ENCODE results near the gene OR10G2. TPM values are rescaled to one million over a fixed set of nuclear protein-coding genes. Genes with fewer than 3 reads are reported as not detected.

The OR10G2 gene, protein sequence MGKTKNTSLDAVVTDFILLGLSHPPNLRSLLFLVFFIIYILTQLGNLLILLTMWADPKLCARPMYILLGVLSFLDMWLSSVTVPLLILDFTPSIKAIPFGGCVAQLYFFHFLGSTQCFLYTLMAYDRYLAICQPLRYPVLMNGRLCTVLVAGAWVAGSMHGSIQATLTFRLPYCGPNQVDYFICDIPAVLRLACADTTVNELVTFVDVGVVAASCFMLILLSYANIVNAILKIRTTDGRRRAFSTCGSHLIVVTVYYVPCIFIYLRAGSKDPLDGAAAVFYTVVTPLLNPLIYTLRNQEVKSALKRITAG
- total RNA-seq = not detected in 2 replicates

DNA sequence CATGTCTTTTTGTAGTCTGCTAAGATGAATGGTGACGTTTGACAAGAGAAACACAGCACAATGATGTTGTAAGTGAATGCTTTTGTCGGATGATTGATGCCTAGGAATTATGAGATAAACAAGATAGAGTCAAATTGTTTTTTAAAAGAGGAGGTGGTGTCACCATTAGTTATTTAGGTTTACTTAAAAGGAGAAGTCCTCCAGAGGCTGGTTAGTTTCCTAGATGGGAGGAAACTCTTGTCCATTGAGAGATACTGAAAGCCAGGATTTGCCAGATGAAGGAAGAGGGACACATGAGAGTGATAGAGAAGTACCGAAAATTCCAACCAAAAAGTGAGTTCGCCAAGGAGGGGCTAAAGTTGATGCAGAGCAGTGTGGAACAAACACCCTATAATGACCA, at the start of gene OR10G2:
Gene OR10G2, minus strand, starts transcription at position 101 of the 400 bp plus-strand sequence. Its CDS starts 98 bp downstream, at position 3.

DNA sequence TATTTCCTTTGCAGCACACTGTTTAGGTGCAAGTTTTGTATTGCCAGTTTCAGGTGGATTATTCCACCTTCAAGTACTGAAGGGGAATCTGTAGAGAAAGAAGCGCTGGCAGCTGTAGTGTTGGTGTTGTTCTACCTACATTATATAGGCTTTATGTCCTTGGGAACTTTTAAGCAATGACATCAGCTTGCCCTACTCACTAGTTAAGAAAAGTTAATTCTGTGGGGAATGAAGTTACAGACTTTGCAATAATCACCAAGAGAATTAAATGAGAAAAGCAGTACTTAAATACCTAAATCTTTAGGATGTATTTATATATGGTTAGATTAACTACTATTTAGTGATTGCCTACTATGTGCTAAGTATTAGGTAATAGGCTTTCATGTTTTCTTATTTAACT, 39.0 kb upstream of the OR10G2 start, which contains the start of gene OR4E1:
Gene OR4E1, minus strand, starts transcription at position 101 of the 400 bp plus-strand sequence. CDS start 2,883 bp downstream, outside the sequence.

DNA sequence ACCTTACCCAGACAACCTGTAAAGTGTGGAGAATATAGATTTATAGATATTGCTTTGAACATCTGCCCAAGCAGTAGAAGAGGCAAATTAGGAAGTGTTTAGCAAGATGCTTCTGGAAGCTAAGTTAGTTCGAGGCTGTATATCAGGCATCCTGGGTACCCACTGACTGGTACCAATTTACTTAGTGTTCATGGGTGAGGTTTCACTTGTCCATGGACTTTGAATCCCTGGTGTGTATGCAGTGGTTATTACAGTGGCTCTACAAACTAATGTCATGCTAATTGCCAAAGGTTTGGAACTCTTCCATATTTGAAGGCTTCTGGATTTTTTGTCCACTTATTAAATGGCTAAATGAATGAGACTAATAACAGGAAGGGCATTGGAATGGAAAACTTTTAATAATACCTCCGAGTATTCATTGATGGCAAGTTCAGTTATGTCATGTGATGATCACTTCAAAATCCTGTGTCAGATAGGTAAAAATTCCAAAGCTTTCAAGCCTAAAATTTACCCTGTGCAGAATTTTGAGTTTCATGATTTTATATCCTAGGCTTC, 18.7 kb upstream of the OR10G2 start, which contains the start of gene OR4E2:
Gene OR4E2, plus strand, starts transcription at position 505 of the 555 bp plus-strand sequence. CDS start 11,248 bp downstream, outside the sequence.

Other genes with a start within 250 kb of the OR10G2 start
- 36.4 and 47.9 TPM in 2 replicates for gene CHD8, start 178.8 kb downstream of the OR10G2 start, total RNA-seq
- gene RAB2B, start 158.0 kb downstream of the OR10G2 start, total RNA-seq = 27.6 and 32.7 TPM in 2 replicates
- gene TOX4, start 157.7 kb downstream of the OR10G2 start, total RNA-seq = 18.5 and 29.3 TPM in 2 replicates
- gene METTL3, start 123.6 kb downstream of the OR10G2 start, total RNA-seq = 81.9 and 91.8 TPM in 2 replicates
- 1.2 and 1.3 TPM in 2 replicates for gene SALL2, start 108.6 kb downstream of the OR10G2 start, total RNA-seq
- not detected in 2 replicates for gene OR10G3, start 54.9 kb downstream of the OR10G2 start, total RNA-seq
- gene OR4E2, start 18.9 kb upstream of the OR10G2 start, total RNA-seq = not detected in 2 replicates
- not detected in 2 replicates for gene OR4E1, start 38.9 kb upstream of the OR10G2 start, total RNA-seq

Measured in epithelial cell of umbilical artery (primary cell).